HT-29 (cell line): ENCODE measurements around the gene MARCHF10. TPM values are rescaled to one million over a fixed set of nuclear protein-coding genes. Genes with fewer than 3 reads are reported as not detected.

Experiments used
- DNase-seq: peaks from one replicate; pipeline ENCODE4 v3.0.0-alpha.2; 2015; ENCODE audit warnings: low spot score
- small RNA-seq: library from RNA; depleted of rRNA; stranded (forward); fragments of <200 nt; gene quantifications from one replicate; pipeline ENCODE3, GENCODE V24; 2014
- total RNA-seq: library from RNA; depleted of rRNA; stranded (reverse); fragments of >200 nt; shearing (Covaris generic); gene quantifications from 2 replicates; pipeline ENCODE4 v1.2.3, GENCODE V29; 2014; rRNA removed

MARCHF10 gene
- total RNA-seq, 1 experiment from 2014 or later, result not detected

DNA sequence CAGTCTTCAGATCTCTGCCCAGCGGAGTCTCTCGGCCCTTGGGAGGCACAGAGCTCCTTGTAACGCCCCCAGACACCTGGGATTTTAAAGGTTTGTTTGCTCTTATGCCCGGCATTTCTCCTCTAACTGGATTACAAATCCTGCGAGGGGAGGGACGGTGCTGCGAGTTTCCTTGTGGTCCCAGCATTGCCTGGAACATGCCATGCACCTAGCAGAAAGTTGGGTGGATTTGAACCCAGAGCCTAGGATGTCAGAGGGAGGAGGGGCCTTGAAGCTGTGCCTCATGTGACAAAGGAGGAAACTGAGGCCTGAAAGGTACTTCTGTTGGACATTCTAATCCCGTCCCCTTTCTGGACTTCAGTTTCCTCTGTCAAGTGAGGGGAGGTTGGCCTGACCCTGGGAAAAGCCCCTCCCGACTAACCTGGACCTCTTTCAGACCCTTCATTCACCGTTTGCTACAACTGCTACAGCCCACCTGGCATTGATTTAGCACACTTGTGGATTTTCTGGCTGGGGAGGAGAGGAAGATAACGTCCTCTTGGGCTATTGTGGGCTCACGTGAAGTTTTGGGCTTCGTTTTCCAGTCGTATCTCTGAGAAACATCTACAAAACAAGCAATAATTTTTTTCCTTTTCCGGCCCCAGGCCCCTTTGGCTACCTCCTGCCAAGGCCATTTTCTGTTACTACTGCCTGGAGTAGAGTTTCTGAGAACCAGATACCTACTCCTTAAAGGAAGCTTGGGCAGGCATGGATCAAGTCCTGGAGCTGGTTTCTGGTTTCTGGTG is 149.8 kb downstream of the MARCHF10 start:
- no peak for DNase-seq

DNA sequence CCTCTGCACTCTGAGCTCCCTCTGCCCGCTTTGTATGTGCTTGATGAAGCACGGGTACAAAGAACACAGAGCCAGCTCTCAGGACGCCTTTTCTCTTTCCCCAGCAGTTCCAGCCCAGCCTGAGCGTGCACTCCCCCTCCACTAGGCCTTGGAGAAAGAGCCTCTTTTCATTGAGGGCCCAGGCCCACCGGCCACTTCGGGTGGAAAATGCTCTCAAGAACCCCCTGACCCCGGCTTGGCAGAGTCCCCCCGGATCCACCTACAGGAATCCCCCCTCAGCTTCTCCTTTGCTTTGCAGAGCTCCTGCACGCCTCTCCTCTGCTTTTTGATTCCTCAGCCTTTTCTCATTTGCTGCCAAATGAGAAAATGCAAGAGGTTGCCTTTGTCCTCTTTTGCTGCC is 150.4 kb downstream of the MARCHF10 start:
- DNase-seq, result no peak

DNA sequence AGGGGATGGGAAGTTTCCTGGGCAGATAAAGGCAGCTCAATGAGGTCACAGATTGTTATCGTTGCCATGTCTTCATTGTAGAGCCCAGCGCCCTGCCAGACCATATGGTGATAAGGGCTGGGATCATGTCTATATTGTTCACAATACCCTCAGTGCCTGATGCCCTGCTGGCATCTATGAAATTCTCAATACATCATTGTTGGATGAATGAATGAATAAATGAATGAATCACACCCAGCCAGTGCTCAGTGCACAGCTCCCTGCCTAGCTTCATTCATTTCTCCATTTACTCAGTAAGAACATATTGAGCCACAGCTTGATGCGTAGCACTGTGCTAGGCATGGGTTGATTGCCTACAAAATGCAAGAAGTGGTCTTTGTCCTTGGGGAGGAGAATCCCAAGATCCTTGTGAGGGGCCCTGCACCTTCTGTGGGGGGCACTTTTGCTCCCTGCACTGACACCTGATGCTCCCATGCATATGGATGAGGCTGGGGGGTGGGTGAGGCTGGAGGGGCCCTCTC is 150.9 kb downstream of the MARCHF10 start:
- no peak for DNase-seq

DNA sequence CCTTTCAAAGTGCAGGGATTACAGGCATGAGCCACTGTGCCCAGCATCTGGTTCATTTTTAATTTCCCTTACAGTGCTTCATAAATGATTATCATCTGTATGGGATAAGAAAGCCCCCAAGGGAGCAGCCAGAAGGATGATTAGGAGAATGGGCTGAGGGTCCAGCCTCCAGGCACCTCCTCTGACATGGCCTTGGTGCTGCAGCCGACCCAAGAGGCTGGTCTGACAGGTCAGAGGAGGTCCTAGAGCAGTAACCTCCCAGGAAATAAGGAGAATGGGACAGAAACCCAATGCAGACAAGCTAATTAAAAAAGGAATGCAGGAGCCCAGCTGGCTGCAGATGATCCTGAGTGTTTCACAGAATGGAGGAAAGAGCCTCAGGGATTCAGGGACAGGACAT is 151.7 kb downstream of the MARCHF10 start:
- no peak for DNase-seq

DNA sequence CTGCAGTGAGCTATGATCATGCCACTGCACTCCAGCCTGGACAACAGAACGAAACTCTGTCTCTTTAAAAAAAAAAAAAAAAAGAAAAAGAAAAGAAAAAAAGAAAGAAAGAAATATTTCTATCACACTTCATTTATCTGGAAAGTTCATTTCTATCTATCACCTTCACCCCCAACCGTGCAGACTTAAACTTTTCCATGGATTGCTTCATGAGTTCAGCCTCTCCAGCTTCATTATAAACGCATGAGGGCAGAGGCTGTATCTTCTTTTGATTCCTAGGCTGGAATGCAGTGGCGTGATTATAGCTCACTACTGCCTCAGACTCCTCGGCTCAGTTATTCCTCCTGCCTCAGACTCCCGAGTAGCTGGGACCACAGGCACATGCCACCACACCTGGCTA is 152.5 kb downstream of the MARCHF10 start:
- DNase-seq, result no peak

DNA sequence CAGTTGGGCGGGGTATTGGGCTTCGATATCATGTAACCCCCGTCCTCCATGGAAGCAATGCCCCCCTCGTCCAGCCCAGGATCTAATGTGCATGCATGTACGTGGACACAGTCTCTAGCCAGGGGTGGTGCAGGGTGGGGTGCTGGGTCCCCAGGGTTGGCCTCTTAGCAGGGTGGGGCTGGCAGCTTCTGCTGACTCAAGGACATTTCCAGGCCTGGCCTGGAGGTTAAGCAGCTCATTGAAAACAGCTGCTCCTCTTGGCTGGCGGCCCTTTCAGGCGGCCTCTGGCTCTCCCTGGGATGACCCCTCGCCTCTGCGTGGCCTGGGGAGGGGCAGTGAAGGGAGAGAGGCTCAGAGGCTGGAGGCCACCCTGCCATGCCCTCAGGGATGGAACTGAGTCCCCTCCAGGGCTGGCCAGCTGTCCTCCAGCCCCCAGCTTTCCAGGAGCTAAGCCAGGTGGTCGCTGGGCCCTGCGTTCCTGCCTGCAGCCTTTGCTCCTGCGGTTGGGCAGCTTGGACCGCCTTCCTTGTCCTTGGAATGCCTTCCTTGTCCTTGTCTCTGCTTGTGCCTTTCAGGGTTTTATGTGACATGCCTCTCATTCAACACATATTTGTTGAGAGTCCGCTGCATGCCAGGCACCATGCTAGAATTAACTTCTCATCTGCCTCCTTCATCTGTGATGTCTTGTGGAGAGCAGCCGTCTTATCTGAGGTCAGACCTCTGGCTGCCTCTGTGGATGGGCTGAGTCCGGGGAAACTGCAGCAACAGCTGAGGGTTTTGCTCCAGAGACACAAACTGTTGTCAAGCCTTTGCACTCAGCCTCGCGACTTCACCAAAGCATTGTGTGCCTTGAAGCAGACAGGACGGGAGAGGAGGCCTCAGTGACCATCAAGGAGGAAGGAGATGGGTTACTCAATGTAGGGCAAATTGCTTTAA is 154.0 kb downstream of the MARCHF10 start:
- no peak for DNase-seq

DNA sequence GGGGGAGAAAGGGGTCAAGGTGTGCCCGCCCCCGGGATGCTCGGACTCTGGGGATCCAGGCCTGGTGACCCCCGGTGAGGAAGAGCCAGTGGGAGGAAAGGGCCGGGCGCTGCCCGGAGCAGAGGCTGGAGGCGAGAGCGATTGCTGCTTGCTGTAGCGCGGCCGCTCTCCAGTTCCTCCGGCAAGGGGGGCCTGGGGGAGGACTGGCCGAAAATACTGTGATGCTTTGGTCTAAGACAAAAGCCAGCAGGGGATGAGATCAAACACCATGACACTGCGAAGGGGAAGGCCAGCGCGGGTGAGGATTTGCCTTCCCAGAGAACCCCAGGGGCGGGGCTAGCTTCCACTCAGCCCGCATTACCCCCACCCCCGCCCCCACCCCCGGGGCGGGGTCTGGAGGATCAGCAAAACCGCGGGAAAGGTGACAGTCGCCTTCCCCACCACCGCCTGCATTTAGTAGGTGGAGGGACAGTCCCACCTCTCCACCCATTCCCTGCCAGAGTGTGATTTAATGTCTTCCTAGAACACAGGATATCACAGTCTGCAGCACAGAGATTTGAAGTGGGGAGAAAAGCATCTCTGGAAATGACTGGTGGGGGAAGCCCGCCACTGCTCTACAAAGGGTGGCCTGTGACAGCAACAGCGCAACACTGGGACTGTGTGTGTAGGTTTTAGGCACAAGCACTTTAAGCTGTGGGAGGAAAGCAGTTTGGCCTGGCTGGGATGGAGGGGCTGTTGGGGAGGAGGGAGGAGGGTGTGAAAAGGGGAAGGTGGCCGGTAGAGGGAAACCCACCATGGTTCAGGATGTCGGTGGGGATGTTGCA is 154.9 kb downstream of the MARCHF10 start:
- DNase-seq, result peak; percentile 39

DNA sequence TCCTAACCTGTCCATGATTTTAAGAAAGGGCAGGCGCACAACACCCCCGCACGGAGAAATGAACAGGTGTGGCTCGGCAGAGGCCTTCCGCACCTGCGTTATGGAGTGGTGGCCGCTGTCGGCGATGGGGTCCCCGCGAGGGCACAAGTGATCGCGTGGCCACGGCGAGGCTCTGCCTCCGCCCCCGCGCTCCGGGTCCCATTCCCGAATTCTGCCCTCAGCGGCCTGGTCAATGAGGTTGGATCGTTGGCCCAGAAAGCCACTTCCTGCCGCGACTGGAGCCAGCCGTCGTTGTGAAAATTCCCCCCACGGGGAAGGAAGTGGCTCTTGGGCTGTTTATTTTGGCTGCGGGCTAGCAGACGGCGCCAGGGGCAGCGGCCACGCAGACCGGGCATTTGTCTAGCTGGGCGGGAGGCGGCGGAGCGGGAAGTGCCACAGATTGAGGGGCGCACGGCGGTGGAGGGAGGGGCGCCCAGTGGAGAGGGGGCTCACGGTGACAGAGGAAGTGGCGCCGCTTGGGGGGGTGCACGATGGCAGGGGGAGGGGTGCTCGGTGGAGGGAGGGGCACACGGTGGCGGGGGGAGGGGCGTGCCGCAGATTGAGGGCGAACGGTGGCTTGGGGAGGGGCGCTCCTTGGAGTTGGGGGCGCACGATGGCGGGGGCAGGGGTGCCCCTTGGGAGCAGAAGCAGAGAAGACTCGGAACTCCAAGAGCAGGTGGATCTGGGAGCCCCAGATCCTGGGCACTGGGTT is 155.7 kb downstream of the MARCHF10 start:
- no peak for DNase-seq

Small RNA genes within 50 kb of the gene (small RNA-seq; reads per million reads assigned to genes)
- gene RF00019 (not detected), gene RNU6-446P (not detected)

Other genes starting within 250 kb of the MARCHF10 start
- gene MRC2, start 180.6 kb downstream of the MARCHF10 start, total RNA-seq, result 2.4 and 2.8 TPM in 2 replicates
- gene TANC2, start 157.9 kb upstream of the MARCHF10 start, total RNA-seq, result 1.4 and 7.1 TPM in 2 replicates